Esophagus muscularis mucosa (tissue), 4 donors: Measurements from ENCODE around the gene GOLGA1.

Experiments used
- CTCF ChIP-seq, 3 experiments: fragments of 200-600 bp in 2 of 3; fragments of 450-650 bp in 1 of 3; sonication (generic) in 2 of 3; IDR thresholded peaks; one replicate each; pipeline ENCODE4 v1.5.1; 2017 to 2019; ENCODE audit warnings: antibody characterized with exemption in 3 of 3, mild to moderate bottlenecking in 2 of 3, moderate library complexity in 1 of 3
- EP300 ChIP-seq: sonication (generic); formaldehyde crosslinking; IDR thresholded peaks from one replicate; pipeline ENCODE4 v1.6.1; 2017; ENCODE audit warnings: antibody characterized with exemption
- POLR2A ChIP-seq: fragments of 450-650 bp; IDR thresholded peaks from one replicate; pipeline ENCODE4 v1.6.1; 2017; ENCODE audit warnings: antibody characterized with exemption, moderate library complexity, mild to moderate bottlenecking, low read depth
- POLR2AphosphoS5 ChIP-seq, 2 donors: sonication (generic); formaldehyde crosslinking; IDR thresholded peaks; one replicate each; pipeline ENCODE4 v1.6.1; 2017; ENCODE audit warnings: antibody characterized with exemption in 2 of 2

- TF ChIP-seq CTCF (IDR thresholded peaks at IDR 0.05) (no peak), POLR2A (no peak), POLR2AphosphoS5 (IDR thresholded peaks at IDR 0.05) (no peak), EP300 (no peak)
Observed at GRCh38 chr9:124854161-124854560, 86.7 kb downstream of the GOLGA1 start.
